OCI-LY3 (cell line): ENCODE data around the gene GPHN.

ENCODE experiments used
- H2AFZ ChIP-seq: fragments of 200-600, 300-600 bp; shearing (Covaris generic); 2 replicates; pipeline ENCODE4 v1.6.0; 2014; ENCODE audit warnings: antibody characterized with exemption, low read depth, low read length
- H3K27ac ChIP-seq: fragments of 200-600, 300-600 bp; sonication (generic); 2 replicates; pipeline ENCODE4 v1.5.1; 2014; ENCODE audit warnings: mild to moderate bottlenecking, low read length, moderate library complexity, mixed read lengths
- H3K27me3 ChIP-seq: fragments of 200-600, 300-600 bp; sonication (generic); 2 replicates; pipeline ENCODE4 v1.6.1; 2014; ENCODE audit warnings: low read depth, low read length, mixed read lengths
- H3K36me3 ChIP-seq: fragments of 200-600, 300-600 bp; sonication (generic); replicated peaks from 2 replicates; pipeline ENCODE3; 2014; ENCODE audit warnings: low read depth, low read length, mixed read lengths
- H3K4me1 ChIP-seq: fragments of 300-600, 200-600 bp; sonication (generic); 2 replicates; pipeline ENCODE4 v1.6.1; 2014; ENCODE audit warnings: low read length, mixed read lengths
- H3K4me2 ChIP-seq: fragments of 200-600, 300-600 bp; sonication (generic); 2 replicates; pipeline ENCODE4 v1.6.1; 2014; ENCODE audit warnings: low read length, mixed read lengths
- H3K4me3 ChIP-seq: fragments of 300-600, 200-600 bp; sonication (generic); 2 replicates; pipeline ENCODE4 v1.5.1; 2014; ENCODE audit warnings: antibody characterized with exemption, mild to moderate bottlenecking, low read length, moderate library complexity
- H3K79me2 ChIP-seq: fragments of 300-600, 200-600 bp; shearing (Covaris generic); 2 replicates; pipeline ENCODE4 v1.6.1; 2014; ENCODE audit warnings: mild to moderate bottlenecking, low read length, mixed read lengths
- H3K9ac ChIP-seq: fragments of 300-600, 200-600 bp; shearing (Covaris generic); 2 replicates; pipeline ENCODE4 v1.6.0; 2014; ENCODE audit warnings: mild to moderate bottlenecking, low read length, moderate library complexity
- H3K9me3 ChIP-seq: fragments of 200-600, 300-600 bp; shearing (Covaris generic); 2 replicates; pipeline ENCODE4 v1.6.1; 2014; ENCODE audit warnings: low read length, mixed read lengths; ENCODE audit not compliant: insufficient read depth
- H4K20me1 ChIP-seq: fragments of 200-600, 300-600 bp; sonication (generic); 2 replicates; pipeline ENCODE4 v1.6.1; 2016; ENCODE audit warnings: low read length, mixed read lengths; ENCODE audit not compliant: insufficient read depth
- EZH2phosphoT487 ChIP-seq: fragments of 200-600 bp; shearing (Covaris generic); IDR thresholded peaks from 2 replicates; pipeline ENCODE4 v1.6.1; 2018; ENCODE audit warnings: antibody characterized with exemption, mixed run types, low read depth
- TF ChIP-seq, protein P1 (sequence below): fragments of 200-600, 300-600 bp; sonication (generic); IDR thresholded peaks from 2 replicates; pipeline ENCODE4 v1.5.1; 2014; ENCODE audit warnings: antibody characterized with exemption, low read length, low read depth

GPHN gene

DNA sequence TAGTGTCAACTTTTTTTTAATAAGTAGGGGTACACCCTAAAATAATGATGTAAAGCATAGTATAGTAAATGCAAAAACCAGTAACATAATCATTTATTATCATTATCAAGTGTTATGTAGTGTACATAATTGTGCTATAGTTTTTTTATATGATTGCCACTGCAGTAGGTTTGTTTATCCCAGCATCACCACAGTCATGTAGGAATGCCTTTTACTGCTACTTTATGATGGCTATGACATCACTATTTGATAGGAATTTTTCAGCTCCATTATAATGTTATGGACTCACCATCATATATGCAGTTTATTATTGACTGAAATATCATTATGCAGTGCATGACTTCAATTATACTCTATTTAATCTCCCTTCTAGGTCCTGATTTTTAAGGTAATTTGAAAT is 121.6 kb downstream of the GPHN start:
- peaks cover 49% of the 10 kb centered on the region for H3K79me2 ChIP-seq
- H3K9me3 ChIP-seq = no peaks in the 10 kb centered on the region
- H3K27ac ChIP-seq = no peak overlapping the region
- H3K4me2 ChIP-seq = no peak overlapping the region
- H4K20me1 ChIP-seq = peaks cover 10% of the 10 kb centered on the region
- no peaks in the 10 kb centered on the region for H3K36me3 ChIP-seq
- no peaks in the 10 kb centered on the region for H3K4me1 ChIP-seq
- H3K27me3 ChIP-seq = no peaks in the 10 kb centered on the region
- TF ChIP-seq, protein P1, sequence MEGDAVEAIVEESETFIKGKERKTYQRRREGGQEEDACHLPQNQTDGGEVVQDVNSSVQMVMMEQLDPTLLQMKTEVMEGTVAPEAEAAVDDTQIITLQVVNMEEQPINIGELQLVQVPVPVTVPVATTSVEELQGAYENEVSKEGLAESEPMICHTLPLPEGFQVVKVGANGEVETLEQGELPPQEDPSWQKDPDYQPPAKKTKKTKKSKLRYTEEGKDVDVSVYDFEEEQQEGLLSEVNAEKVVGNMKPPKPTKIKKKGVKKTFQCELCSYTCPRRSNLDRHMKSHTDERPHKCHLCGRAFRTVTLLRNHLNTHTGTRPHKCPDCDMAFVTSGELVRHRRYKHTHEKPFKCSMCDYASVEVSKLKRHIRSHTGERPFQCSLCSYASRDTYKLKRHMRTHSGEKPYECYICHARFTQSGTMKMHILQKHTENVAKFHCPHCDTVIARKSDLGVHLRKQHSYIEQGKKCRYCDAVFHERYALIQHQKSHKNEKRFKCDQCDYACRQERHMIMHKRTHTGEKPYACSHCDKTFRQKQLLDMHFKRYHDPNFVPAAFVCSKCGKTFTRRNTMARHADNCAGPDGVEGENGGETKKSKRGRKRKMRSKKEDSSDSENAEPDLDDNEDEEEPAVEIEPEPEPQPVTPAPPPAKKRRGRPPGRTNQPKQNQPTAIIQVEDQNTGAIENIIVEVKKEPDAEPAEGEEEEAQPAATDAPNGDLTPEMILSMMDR = no peak
- no peak for TF ChIP-seq EZH2phosphoT487
- H2AFZ ChIP-seq = no peak overlapping the region
- H3K9ac ChIP-seq = no peak overlapping the region
- H3K4me3 ChIP-seq = no peak overlapping the region

DNA sequence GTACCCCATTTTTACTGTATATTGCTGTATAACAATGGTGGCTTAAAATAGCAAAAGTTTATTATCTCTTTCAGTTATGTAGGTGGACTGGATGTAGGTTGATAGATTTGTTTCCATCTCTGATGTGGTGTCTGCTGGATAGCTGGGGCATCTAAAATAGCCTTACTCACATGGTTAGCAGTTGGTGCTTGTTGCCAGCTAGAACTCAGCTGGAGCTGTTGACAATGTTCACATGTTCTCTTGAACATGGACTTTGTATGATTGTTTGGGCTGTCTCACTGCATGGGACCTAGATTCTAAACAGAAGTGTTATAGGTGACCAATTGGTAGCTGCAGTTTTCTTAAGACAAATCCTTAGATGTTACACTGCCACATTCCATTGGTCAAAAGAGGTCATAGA is 126.9 kb downstream of the GPHN start:
- no peaks in the 10 kb centered on the region for H3K27me3 ChIP-seq
- H3K4me3 ChIP-seq = no peak overlapping the region
- H3K9ac ChIP-seq = no peak overlapping the region
- peaks cover 45% of the 10 kb centered on the region for H3K79me2 ChIP-seq
- TF ChIP-seq EZH2phosphoT487 = no peak
- TF ChIP-seq, protein P1 = no peak
- no peaks in the 10 kb centered on the region for H3K36me3 ChIP-seq
- H2AFZ ChIP-seq = no peak overlapping the region
- H4K20me1 ChIP-seq = no peaks in the 10 kb centered on the region
- H3K4me2 ChIP-seq = no peak overlapping the region
- H3K4me1 ChIP-seq = no peaks in the 10 kb centered on the region
- H3K27ac ChIP-seq = no peak overlapping the region
- H3K9me3 ChIP-seq = no peaks in the 10 kb centered on the region

DNA sequence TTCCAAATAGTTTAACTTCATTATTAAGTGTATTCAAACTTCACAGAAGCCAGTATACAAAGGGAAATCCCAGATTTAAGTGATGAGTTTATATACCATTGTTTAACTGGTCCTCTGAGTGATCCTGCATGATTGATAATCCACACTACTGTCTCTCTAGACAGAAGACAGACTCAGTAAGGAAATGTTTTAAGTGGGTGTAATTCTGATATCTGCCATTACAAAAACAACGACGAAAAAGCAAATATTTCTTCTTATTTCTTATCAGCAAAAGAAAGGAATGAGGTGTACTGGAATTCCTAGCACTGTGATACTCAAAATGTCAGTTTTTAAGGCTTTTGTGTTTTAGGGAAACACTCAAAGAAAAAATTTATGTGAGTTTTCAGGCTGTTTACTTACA is 127.5 kb downstream of the GPHN start:
- H3K4me1 ChIP-seq = no peaks in the 10 kb centered on the region
- no peak overlapping the region for H2AFZ ChIP-seq
- TF ChIP-seq EZH2phosphoT487 = no peak
- TF ChIP-seq, protein P1 = no peak
- no peak overlapping the region for H3K27ac ChIP-seq
- H4K20me1 ChIP-seq = no peaks in the 10 kb centered on the region
- no peak overlapping the region for H3K9ac ChIP-seq
- H3K27me3 ChIP-seq = no peaks in the 10 kb centered on the region
- H3K79me2 ChIP-seq = peaks cover 49% of the 10 kb centered on the region
- H3K4me3 ChIP-seq = no peak overlapping the region
- H3K9me3 ChIP-seq = no peaks in the 10 kb centered on the region
- H3K36me3 ChIP-seq = no peaks in the 10 kb centered on the region
- no peak overlapping the region for H3K4me2 ChIP-seq

DNA sequence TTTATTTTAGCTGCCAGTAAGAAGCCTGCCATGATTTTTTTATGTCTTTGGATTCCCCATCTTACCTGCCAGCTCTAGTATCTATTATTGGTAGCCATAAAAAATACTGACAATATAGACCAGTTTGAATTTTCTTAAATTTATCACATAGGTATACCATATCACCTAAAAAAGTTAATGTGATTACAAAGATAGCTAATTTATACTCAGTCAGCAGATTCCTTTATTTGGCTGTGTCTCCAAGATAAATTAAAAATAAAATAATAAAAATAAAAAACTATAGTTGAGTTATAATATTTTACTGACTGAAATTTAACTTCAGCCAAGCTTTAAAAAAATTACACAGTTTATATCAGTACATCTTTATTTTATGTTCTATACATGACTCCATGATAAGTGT is 128.3 kb downstream of the GPHN start:
- no peak overlapping the region for H3K9ac ChIP-seq
- no peak overlapping the region for H2AFZ ChIP-seq
- no peak overlapping the region for H3K4me2 ChIP-seq
- no peaks in the 10 kb centered on the region for H3K4me1 ChIP-seq
- H3K4me3 ChIP-seq = no peak overlapping the region
- H3K79me2 ChIP-seq = peaks cover 51% of the 10 kb centered on the region
- H4K20me1 ChIP-seq = no peaks in the 10 kb centered on the region
- H3K9me3 ChIP-seq = no peaks in the 10 kb centered on the region
- no peaks in the 10 kb centered on the region for H3K36me3 ChIP-seq
- TF ChIP-seq, protein P1 = no peak
- TF ChIP-seq EZH2phosphoT487 = no peak
- no peaks in the 10 kb centered on the region for H3K27me3 ChIP-seq
- H3K27ac ChIP-seq = no peak overlapping the region
